OCI-LY1 (cell line): Measurements from ENCODE around the gene FANK1.
"Not testable (repeated sequence)": the region's sequence is repeated elsewhere in the genome, so short reads cannot be mapped to it uniquely, and the experiment has no call there.

Experiments
- H2AFZ ChIP-seq: fragments of 200-600 bp; sonication (generic), shearing (Covaris generic); 2 replicates; pipeline ENCODE4 v1.6.0; 2014; ENCODE audit warnings: antibody characterized with exemption, mild to moderate bottlenecking, low read length
- H3F3A ChIP-seq: fragments of 200-600 bp; sonication (generic), shearing (Covaris generic); 2 replicates; pipeline ENCODE4 v1.6.0; 2014; ENCODE audit warnings: mild to moderate bottlenecking, antibody characterized with exemption, low read length, moderate library complexity; ENCODE audit not compliant: insufficient read depth
- H3K27ac ChIP-seq: fragments of 200-600 bp; sonication (generic); 2 replicates; pipeline ENCODE4 v1.5.1; 2014; ENCODE audit warnings: low read length, mixed run types, mild to moderate bottlenecking, low read depth; ENCODE audit not compliant: poor library complexity, severe bottlenecking
- H3K27me3 ChIP-seq: fragments of 200-600 bp; sonication (generic); 2 replicates; pipeline ENCODE4 v1.6.0; 2014; ENCODE audit warnings: antibody characterized with exemption, mild to moderate bottlenecking, low read length, moderate library complexity; ENCODE audit not compliant: insufficient read depth
- H3K36me3 ChIP-seq: fragments of 200-600 bp; sonication (generic); 2 replicates; pipeline ENCODE4 v1.6.1; 2014; ENCODE audit warnings: mild to moderate bottlenecking, antibody characterized with exemption, low read length, moderate library complexity, mixed read lengths; ENCODE audit not compliant: insufficient read depth
- H3K4me1 ChIP-seq: fragments of 200-600 bp; sonication (generic); 2 replicates; pipeline ENCODE4 v1.5.1; 2014; ENCODE audit warnings: mild to moderate bottlenecking, low read length, moderate library complexity; ENCODE audit not compliant: insufficient read depth, severe bottlenecking
- H3K4me2 ChIP-seq: fragments of 200-600 bp; sonication (generic), shearing (Covaris generic); 2 replicates; pipeline ENCODE4 v1.6.1; 2014; ENCODE audit warnings: low read length
- H3K4me3 ChIP-seq: fragments of 200-600 bp; sonication (generic); 2 replicates; pipeline ENCODE4 v1.5.1; 2014; ENCODE audit warnings: low read length, low read depth, mild to moderate bottlenecking, mixed read lengths; ENCODE audit not compliant: poor library complexity, severe bottlenecking
- H3K79me2 ChIP-seq: fragments of 200-600 bp; shearing (Covaris generic); 2 replicates; pipeline ENCODE4 v1.6.1; 2016; ENCODE audit warnings: mixed run types, low read length, mixed read lengths; ENCODE audit not compliant: insufficient read depth
- H3K9ac ChIP-seq: fragments of 200-600 bp; sonication (generic), shearing (Covaris generic); 2 replicates; pipeline ENCODE4 v1.6.1; 2014; ENCODE audit warnings: mild to moderate bottlenecking, low read length, mixed read lengths
- H3K9me2 ChIP-seq: fragments of 200-600 bp; sonication (generic), shearing (Covaris generic); 2 replicates; pipeline ENCODE4 v1.6.1; 2014; ENCODE audit warnings: low read depth, mild to moderate bottlenecking, low read length, mixed read lengths
- H3K9me3 ChIP-seq: fragments of 200-600 bp; shearing (Covaris generic); 2 replicates; pipeline ENCODE4 v1.6.1; 2014; ENCODE audit warnings: low read length, mixed read lengths
- H4K20me1 ChIP-seq: fragments of 200-600 bp; sonication (generic), shearing (Covaris generic); 2 replicates; pipeline ENCODE4 v1.6.0; 2016; ENCODE audit warnings: mild to moderate bottlenecking, low read length; ENCODE audit not compliant: insufficient read depth
- CTCF ChIP-seq: fragments of 200-600 bp; sonication (generic), shearing (Covaris generic); IDR thresholded peaks from 2 replicates; pipeline ENCODE4 v1.5.1; 2017; ENCODE audit warnings: mild to moderate bottlenecking, antibody characterized with exemption, low read length, moderate library complexity, mixed read lengths
- EZH2 ChIP-seq: fragments of 200-600 bp; sonication (generic), shearing (Covaris generic); IDR thresholded peaks from 2 replicates; pipeline ENCODE4 v1.8.0; 2017; ENCODE audit warnings: borderline replicate concordance, mixed run types, mild to moderate bottlenecking, antibody characterized with exemption, low read length, moderate library complexity, mixed read lengths

Gene FANK1

DNA sequence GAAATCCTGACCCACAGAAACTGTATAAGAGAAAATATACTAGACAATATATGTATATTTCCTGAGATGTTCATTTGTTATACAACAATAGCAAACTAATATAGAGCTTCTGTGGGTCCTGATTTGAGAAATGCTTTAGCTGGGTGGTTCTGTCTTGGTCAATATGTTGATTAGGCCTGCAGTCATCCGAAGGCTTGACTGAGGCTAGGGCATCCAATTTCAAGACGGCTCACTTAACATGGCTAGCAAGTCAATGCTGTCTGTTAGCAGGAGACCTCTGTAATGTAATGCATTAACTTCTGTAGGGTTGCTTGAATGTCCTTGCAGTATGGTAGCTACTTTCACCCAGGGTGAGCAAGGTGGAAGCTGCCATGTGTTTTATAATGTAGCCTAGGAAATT is 12.4 kb downstream of the FANK1 start:
- H3K36me3 ChIP-seq, H3K4me3 ChIP-seq, H3K4me1 ChIP-seq, H3F3A ChIP-seq, H2AFZ ChIP-seq, H3K79me2 ChIP-seq, H3K9me2 ChIP-seq, H3K9me3 ChIP-seq, H3K4me2 ChIP-seq, H3K27me3 ChIP-seq, H3K9ac ChIP-seq, H4K20me1 ChIP-seq, H3K27ac ChIP-seq: not testable (repeated sequence)

GRCh38 chr10:125909491-125909890 is 13.1 kb downstream of the FANK1 start:
- H3K4me2 ChIP-seq, H3K9ac ChIP-seq, H3K79me2 ChIP-seq, H3K9me3 ChIP-seq, H3K4me1 ChIP-seq, H4K20me1 ChIP-seq, H3K27me3 ChIP-seq, H3K36me3 ChIP-seq, H3F3A ChIP-seq, H3K4me3 ChIP-seq, H2AFZ ChIP-seq, H3K9me2 ChIP-seq, H3K27ac ChIP-seq: not testable (repeated sequence)

DNA sequence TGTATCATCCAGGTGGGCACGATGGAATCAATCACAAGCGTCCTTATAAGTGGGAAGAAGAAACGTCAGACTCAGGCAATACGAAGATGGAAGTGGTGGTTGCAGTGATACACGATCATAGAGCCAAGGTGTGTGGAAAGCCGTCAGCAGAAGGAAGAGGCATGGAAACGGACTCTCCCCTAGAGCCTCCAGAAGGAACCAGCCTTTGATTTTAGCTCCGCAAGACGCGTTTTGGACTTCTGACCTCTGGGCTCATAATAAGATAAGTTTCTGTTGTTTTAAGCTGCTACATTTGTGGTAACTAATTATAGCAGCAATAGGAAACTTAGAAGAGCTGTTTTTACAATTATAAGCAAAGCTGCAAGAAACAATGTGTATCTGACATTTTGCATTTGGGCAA is 14.8 kb downstream of the FANK1 start:
- Histone ChIP-seq H3K27ac (no peak overlapping the region), H3K4me1 (no peaks in the 10 kb centered on the region), H3K9me3 (no peaks in the 10 kb centered on the region), H3K36me3 (no peaks in the 10 kb centered on the region), H3K79me2 (no peaks in the 10 kb centered on the region), H3K9ac (no peak overlapping the region), H2AFZ (no peak overlapping the region), H3K27me3 (no peaks in the 10 kb centered on the region), H3K4me3 (no peak overlapping the region), H3K4me2 (no peak overlapping the region), H3K9me2 (no peaks in the 10 kb centered on the region), H4K20me1 (no peaks in the 10 kb centered on the region), H3F3A (no peaks in the 10 kb centered on the region)
- TF ChIP-seq CTCF (no peak), EZH2 (no peak)

DNA sequence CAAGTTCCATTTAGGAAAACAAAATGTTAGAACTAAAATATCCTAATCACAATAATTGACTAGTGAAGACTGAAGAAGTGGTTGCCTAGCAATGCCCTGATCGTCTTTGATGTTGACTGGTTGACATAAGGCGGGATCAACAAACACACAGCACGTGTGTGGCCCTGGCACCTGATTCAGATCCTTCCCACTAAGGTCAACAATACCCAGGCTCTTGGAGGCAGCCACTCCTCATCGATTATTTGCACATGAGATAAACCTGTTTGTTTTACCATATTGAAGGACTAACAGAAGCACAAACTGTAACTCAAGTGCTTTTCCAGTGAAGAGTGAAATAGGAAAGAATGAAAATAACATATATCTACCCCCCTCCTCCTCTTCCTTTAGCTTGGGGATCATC is 15.6 kb downstream of the FANK1 start:
- no peaks in the 10 kb centered on the region for H3K36me3 ChIP-seq
- no peaks in the 10 kb centered on the region for H3F3A ChIP-seq
- H3K79me2 ChIP-seq, result no peaks in the 10 kb centered on the region
- no peak overlapping the region for H3K4me3 ChIP-seq
- TF ChIP-seq CTCF, result no peak
- no peak for TF ChIP-seq EZH2
- no peaks in the 10 kb centered on the region for H3K27me3 ChIP-seq
- H3K4me2 ChIP-seq, result no peak overlapping the region
- no peaks in the 10 kb centered on the region for H4K20me1 ChIP-seq
- H3K27ac ChIP-seq, result no peak overlapping the region
- no peak overlapping the region for H3K9ac ChIP-seq
- H2AFZ ChIP-seq, result no peak overlapping the region
- no peaks in the 10 kb centered on the region for H3K9me3 ChIP-seq
- H3K9me2 ChIP-seq, result no peaks in the 10 kb centered on the region
- no peaks in the 10 kb centered on the region for H3K4me1 ChIP-seq

- H3F3A ChIP-seq, H3K9me2 ChIP-seq, H2AFZ ChIP-seq, H3K27ac ChIP-seq, H3K79me2 ChIP-seq, H3K9ac ChIP-seq, H3K4me2 ChIP-seq, H3K4me1 ChIP-seq, H3K4me3 ChIP-seq, H3K27me3 ChIP-seq, H3K36me3 ChIP-seq, H4K20me1 ChIP-seq, H3K9me3 ChIP-seq: not testable (repeated sequence)
Measured at GRCh38 chr10:125913277-125913676, 16.9 kb downstream of the FANK1 start.
